Left renal cortex interstitium (tissue), 4 donors: ENCODE results near the gene PKMYT1. TPM values are rescaled to one million over a fixed set of nuclear protein-coding genes. Genes with fewer than 3 reads are reported as not detected.

Experiments
- DNase-seq, 4 donors: peaks; one replicate each; pipeline ENCODE4 v3.0.0-alpha.2; 2013; ENCODE audit warnings: low read depth in 4 of 4, low spot score in 2 of 4, missing footprints in 1 of 4
- polyA plus RNA-seq, 4 donors: library from polyadenylated mRNA; unstranded; fragments of 120-200 nt; gene quantifications; one replicate each; pipeline ENCODE4 v1.2.1, GENCODE V29; 2013; ENCODE audit not compliant: insufficient read length in 4 of 4

Gene PKMYT1
- polyA plus RNA-seq, 4 donors: 9.8 to 29.0 (median 20.1) TPM

DNA sequence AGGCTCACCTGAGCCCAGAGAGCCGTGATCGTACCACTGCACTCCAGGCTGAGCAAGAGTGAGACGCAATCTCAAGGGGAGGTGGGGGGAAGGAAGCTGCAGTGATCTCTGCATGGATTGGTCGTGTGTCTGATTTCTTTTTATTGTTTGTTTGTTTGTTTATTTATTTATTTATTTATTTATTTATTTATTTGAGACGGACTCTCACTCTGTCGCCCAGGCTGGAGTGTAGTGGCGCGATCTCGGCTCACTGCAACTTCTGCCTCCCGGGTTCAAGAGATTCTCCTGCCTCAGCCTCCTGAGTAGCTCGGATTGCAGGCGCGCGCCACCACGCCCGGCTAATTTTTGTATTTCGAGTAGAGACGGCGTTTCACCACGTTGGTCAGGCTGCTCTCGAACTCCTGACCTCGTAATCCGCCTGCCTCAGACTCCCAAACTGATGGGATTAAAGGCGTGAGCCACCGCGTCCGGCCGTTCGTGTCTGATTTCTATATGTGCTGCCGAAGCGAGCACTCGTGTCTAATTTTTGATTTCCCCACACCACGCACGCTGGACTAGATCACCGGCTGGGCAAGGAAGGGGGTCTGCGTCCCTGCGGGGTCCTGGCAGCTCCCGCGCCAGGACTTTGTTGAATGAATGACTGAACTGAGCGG lies 39.5 kb upstream of the PKMYT1 start:
- no peak for DNase-seq

DNA sequence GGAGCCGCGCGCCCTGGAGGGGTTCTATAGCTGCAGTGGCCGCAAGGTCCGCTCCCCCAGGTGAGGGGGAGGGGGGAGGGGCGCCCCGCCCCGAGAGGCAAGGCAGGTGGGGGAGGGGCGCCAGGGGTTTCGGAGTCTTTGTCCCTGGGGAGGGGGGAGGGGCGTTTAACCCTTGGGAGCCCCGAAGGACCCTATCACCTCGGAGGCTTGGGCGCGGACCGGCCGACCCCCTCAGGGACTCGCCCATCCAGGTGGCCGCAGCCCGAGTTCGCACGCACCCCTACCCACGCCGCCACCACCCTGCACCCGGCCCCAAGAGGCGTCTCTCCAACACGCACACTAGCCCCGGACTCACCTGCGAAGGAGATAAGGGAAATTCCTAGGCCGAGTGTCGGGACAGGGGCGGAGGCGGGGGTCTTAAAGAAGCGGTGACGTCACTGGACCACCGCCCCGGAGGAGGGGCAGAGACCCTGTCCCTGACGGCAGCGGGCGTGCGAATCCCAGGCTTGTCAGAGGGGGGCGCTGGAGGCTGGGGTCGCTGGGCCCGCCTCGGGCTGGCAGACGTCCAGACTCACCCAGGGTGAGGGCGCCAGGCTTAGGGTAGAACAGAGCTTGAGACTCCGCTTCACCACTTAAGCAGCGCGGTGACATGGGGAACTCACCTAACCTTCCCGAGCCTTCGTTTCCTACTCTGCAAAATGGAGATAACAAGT lies 37.7 kb upstream of the PKMYT1 start, which contains the start of gene CLDN6:
Gene CLDN6, minus strand, starts transcription at position 390 of the 713 bp plus-strand sequence. CDS start 2,162 bp downstream, outside the sequence.
- DNase-seq: no peak

DNA sequence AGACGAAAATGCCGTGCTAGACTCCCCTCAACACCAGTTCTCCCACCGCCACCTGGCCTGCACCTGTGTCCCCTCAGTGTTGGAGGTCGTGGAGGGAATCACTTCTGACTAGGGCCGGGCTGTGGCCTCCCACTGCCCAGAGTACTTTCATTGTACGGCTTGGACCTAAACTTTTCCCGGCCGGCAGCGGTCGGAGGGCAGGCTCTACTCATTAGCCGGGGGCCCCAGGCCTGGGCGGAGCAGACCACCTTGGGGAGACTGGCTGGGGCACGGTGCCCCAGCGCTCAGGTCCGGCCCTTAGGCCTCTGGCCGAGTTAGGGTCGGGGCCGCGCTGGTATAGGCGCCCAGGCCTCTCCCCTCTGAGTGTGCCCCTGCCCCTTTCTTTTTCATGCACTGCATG lies 37.1 kb upstream of the PKMYT1 start:
- DNase-seq: no peak

DNA sequence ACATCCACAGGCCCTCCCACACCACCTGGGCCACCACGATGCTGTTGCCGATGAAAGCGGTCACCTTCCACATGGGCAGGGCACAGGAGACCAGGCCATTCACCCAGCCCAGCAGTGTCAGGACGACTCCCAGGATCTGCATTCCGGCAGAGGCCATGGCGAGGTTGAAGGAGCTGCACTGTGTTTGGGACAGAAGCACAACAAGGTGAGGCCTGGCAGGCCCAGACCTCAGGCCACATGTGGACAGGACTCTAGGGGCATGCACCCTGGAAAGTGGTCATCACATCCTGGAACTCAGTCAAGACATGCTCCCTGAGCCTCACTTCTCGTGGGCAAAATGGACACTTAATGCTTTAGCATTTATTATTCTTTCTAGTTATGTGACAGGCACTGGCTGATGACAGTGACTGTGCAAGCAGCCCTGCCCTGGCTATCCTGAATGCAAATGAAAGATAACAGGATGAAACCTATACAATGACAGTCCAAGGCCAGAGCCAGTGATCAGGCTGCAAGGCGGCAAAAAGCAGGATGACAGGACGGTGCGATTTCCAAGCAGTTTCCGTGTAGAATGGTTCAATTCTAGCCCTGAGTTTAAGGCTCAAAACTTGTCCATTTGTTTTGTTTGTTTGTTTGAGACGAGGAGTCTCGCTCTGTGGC lies 35.7 kb upstream of the PKMYT1 start:
- DNase-seq: no peak

DNA sequence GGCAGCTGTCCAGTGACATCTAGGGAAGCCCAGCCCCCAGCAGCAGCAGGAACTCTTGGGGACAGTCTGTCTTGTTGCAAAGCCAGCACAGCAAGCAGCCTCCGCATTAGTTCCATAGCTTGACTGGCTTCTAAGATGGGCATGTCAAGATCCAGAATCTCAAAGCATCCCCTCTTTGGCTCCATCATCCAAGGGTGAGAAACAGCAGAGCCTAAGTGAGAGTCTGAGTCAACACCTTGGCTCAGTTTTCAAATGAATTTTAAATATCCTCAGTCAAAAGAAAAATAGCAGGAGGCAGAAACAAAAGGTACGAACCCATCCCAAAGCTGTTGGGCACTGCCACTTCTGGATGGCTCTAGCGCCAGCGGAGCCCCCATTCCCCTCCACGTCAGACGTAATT lies 34.7 kb upstream of the PKMYT1 start:
- no peak for DNase-seq

DNA sequence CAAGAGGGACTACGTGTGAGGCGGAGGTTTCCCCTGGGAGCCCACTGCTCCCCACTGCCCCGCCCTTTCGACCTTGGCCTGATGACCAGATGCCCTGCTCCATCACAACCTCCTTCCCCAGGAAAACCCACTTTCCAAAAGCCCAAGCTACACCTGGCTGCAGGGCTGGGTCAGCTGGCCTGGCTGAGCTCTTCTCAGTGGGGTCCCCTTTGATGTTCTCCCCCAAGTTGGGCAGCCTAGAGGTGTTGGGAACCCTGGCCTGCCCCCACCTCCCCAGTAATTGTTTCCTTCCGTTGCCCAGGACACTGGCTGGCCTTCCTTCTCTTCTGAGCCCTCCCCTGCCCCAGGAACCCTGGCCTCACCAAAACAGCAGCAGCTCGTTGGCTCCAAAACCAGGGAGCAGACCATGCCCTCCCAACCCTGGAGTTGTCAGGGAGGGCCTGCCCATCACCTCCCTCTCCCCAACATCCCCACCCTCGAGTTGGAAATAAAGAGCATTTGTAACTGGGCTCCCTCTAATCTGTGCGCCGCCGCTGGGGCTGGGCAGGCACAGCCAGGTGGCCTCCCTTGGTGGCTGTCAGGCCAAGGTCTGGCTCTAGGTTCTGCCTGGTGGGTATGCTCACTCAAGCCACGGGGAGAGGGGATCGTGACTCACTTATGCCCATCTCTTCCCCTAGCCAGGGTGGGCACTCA lies 33.9 kb upstream of the PKMYT1 start:
- no peak for DNase-seq

DNA sequence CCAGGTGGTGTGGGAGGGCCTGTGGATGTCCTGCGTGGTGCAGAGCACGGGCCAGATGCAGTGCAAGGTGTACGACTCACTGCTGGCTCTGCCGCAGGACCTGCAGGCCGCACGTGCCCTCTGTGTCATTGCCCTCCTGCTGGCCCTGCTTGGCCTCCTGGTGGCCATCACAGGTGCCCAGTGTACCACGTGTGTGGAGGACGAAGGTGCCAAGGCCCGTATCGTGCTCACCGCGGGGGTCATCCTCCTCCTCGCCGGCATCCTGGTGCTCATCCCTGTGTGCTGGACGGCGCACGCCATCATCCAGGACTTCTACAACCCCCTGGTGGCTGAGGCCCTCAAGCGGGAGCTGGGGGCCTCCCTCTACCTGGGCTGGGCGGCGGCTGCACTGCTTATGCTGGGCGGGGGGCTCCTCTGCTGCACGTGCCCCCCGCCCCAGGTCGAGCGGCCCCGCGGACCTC lies 33.3 kb upstream of the PKMYT1 start:
- DNase-seq: no peak

DNA sequence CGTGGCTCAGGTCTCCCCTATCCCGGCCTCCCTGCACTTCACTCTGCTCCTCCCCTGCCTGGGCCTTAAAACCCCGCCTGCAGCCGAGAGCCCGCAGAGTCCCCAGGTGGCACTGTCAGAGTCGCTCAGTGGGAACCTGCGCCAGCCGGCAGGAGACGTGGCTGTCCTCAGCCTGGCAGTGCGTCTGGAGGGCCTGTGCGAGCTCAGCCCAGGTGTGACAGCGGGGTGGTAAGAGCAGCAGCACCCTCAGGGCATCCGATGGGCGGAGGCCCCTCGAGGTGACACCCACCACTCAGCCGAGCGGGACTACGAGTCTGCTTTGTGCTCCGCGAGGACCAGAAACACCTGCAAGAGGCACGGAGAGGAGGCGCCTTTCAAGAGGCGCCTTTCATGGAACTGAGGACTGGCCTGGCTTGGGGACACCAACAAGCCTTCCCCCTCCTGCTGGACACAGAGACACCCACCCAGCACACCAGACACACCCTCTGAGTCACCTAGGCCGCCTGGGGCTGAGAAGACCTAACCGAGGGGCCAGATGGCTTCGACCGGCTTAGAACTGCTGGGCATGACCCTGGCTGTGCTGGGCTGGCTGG lies 32.7 kb upstream of the PKMYT1 start, which contains the start of gene CLDN9:
Gene CLDN9, plus strand, starts transcription at position 96 of the 593 bp plus-strand sequence. Its CDS starts 440 bp downstream, at position 536.
- DNase-seq: no peak

DNA sequence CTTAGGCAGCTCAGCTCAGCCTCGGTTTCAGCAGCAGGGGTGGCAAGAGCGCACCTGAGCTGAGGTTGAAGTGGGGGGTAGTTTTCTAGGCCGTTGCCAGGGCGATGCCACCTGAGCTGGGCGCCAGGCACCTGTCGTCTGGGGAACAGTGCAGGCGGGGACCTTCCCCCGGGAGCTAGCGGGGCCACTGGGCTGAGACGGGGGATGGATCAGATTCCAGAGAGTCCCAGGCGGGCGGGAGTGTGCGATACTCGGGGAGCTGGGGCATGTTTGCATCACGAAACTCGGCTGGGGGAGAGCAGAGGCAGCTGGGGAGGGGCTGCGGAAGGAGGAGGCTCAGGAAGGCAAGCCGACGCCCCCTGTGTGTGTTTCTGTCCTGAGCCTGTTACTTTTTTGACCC lies 32.0 kb upstream of the PKMYT1 start:
- no peak for DNase-seq

DNA sequence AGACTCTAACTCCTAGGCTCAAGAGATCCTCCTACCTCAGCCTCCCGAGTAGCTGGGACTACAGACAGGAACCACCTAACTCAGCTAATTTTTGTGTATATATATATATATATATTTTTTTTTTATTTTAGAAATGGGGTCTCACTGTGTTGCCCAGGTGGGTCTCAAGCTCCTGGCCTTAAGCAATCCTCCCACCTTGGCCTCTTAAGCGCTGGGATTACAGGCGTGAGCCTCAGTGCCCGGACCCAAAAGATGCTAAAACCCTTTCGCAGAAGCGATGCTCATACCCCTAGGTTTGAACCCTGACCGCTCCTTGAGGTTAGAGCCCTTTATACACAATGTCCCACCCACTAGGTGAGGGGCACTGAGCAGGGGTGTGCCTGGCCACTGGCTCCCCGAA lies 30.3 kb upstream of the PKMYT1 start:
- no peak for DNase-seq

DNA sequence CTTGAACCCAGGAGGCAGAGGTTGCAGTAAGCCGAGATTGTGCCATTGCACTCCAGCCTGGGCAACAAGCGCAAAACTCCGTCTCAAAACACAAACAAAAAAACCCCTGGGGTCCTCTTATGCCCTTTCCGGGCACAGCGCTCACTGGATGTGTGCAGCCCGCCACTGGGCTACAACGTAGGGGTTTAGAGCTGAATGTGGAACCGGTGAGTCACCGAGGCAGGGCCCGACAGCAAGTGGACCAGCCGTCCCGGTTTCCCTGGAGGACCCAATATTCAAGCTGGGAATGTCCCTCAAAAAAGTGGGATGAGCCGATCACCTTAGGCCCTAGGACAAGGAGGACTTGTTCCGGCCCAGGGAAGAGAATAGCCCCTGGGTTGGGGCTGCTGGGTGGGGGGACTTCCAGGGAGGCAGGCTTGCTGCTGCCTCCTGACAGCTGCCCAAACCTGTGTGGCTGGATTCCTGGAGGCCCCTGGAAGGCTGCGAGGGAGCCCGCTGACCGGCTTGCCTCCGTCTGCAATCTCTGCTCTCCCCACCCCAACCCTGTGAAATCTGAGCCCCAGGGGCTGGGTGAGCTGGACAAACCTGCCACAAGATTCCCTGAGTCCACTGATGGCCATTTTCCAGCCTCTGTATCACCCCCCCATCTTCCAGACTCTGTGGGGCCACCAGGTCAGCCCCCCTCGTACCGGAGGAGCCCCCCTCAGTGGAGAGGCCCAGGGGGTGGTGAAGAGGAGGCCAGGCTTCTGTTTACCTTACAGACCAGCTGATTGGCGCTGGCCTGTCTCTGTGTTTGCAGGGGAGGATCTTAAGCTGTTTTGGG lies 29.5 kb upstream of the PKMYT1 start:
- no peak for DNase-seq

DNA sequence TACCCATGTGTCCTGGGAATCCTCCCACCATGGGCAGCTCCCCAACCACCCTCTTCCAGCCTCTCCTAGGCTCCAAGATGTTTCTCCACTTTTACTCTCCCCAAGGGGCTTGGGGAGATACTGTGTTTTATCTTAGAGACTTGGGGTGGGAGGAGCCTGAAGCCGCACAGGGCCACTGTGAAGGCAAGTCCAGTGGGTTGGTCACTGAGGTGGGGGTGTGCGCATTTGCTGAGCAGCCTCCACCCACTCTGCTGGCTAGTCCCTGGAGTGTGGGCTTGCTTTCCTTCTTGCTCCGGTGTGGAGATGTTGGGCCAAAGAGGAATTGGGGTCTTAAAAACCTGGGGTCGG lies 28.4 kb upstream of the PKMYT1 start:
- no peak for DNase-seq

DNA sequence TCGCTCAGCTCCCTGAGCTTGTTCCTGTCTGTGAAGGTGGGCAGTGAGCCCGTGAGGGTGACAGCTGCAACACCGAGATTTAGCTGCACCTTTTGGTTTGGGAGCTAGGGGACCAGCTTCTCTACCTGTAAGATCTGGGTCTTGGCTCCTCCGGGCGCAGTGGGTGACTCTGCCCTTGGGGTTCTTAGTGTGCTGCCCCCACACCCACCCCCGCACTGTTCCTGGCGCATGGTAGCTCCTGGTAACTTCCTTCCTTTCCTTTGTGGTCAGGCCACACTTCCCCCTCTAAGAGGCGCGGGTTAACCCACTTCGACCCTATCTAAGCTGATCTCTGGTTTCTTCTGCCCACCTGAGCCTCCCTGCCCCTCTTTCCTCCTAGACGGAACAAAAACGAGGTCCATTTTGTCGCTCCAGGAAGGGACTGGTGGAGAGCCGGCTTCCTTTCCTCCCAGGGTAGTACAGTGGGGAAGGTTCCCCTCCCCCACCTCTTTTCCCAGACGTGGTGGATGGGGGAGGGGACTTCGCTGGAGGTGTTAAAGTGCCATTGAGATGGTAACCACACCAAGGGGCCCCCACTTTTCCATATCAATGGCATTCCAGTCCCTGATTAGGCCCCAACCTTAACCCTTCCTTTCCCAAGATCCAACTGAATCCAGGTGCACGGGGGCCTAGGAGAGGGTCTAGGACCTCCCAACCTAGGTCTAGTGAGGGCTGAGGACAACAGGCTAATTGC lies 27.9 kb upstream of the PKMYT1 start:
- no peak for DNase-seq

DNA sequence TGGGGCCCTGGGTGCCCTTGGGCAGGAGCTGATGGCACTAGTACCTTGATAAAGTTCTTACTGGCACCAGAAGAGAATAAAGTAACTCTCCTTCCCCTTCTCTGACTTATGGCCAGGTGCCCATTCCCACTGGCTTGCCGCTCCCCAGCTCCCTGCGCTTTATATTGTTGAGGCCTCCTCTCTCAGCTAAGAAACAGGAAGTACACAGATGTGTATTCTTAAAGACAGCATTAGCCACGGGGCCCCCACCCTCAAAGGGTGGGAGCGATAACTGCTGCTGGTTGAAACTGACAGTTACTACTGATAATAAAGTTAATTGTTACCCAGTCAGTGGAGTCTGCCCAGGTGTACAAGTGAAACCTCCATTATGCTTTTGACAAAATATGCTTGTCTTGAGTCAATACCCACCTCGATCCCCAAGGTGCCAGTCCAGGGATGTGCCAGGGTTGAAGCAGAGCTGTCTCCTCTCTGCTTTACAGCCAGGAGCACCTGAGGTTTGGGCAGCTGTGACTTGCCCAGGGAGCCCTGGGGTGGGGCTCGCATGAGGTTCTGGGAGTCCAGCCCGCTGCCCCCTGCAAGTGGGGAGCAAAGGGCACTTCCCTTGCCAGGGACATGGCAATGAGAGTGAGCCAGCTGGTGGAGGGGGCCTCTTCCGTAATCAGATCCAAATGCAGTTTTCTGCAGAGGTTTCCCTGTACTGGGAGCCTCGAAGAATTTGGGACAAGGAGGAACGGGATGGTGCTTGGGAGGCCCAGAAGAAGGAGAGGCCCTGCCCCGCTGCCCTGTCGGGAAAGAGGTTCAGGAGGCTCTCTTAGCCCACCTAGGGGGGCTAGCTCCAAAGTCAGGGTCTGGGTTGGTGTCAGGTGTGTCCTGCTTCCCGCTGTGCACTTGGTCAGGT lies 27.1 kb upstream of the PKMYT1 start:
- no peak for DNase-seq

DNA sequence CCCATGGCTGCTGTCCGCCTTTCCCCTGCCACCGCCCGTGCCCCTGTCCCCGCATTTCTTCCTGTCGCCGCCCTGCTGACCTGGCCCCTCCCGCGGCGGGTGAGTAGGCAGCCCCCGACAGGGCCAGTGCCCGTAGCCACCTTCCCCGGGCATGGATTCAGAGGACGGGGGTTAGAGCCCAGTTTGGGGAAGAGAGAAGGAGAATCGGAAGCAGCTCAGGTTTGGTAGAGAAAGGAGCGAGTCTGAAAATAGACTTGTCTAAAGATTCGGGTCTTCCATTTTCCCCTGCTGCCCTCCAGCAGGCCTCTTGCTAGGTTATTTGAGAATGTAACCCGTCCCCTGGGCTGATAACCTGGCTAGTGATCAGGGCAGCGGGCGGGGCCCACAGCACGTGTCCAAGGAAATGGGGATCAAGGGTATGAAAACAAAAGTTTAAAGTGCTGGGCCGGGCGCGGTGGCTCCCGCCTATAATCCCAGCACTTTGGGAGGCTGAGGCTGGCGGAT lies 24.6 kb upstream of the PKMYT1 start:
- DNase-seq: no peak

DNA sequence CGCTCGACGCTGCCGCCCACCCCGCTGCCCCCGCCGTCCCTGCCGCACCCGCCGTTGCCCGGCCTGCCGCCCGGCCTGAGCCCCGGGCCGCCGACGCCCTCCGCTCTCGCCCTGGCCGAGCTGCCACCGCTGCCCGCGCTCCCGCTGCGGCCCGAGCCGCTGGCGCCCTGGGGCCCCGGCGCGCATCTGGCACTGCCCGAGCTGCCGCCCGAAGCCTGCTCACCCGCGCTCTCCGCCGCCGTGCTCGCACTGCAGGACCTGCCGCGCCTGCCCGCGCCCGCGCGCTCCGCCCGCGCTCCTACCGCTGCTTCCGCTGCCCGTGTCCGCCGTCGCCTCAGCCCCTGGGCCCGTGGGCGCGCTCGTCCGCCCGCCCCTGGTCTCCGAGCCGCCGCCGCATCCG lies 24.1 kb upstream of the PKMYT1 start:
- no peak for DNase-seq

DNA sequence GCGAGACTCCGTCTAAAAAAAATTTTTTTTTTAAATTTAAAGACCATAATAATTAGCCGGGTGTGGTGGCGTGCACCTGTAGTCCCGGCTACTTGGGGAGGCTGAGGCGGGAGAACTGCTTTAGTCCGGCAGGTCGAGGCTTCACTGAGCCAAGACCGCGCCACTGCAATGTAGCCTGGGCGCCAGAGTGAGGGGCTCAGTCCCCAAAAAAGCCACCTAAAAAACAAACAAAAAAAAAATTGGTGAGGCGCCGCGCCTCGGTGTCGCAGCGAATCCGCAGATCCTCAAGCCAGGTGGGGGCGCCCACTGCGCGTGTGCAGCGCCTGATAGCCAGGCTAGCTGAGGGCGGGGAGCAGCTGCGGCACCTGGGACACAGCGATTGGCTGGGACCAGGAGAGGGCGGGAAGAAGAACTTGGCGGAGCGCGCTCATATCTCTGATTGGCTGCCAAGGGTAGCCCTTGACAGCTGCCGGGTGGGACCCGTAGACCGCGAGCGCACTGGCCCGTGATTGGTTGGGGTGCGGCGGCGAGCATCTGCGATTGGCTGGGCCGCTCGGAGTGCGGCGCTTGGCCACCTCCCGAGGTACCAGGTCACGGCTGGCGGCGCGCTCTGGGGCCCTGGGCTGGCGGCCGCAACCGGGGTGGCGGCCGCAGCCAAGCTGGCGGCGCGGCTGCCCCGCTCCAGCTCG lies 23.5 kb upstream of the PKMYT1 start:
- peak in 2 of 4 donors; percentile 92 to 94 for DNase-seq
